Stimulated activated CD8-positive, alpha-beta memory T cell treated with anti-CD3 and anti-CD28 coated beads, Interleukin-7, amount 100 ng/mL, for 4 hours (primary cell): Measurements from ENCODE around the gene SH3RF1.

Source experiments
- DNase-seq, 2 donors: peaks; one replicate each; pipeline ENCODE4 v3.0.0-alpha.2; 2020; ENCODE audit warnings: low read depth in 2 of 2

The SH3RF1 gene

GRCh38 chr4:169275180-169275579, 4.4 kb upstream of the SH3RF1 start:
- DNase-seq: no peak

GRCh38 chr4:169274033-169274432, 3.3 kb upstream of the SH3RF1 start:
- no peak for DNase-seq

GRCh38 chr4:169272265-169272886, 1.6 kb upstream of the SH3RF1 start:
- no peak for DNase-seq

DNA sequence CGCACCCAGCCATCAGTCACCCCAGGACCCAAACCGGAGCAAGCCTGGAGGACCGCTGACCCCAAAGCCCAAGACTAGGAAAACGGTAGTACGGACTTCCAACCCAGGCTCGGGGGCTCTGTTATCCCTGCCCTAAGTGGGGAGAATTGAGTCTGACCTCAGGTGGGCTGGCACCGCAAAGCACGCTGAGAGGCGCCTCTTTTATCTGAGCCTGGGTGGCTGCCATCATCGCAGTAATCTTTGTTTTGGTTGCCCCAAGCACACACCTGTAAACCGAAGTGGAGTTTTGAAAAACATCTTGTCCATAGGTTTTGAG, 894 bp upstream of the SH3RF1 start:
- no peak for DNase-seq

GRCh38 chr4:169269916-169270809, 593 bp downstream of the SH3RF1 start:
- peak in 1 of 2 donors; percentile 1 for DNase-seq

DNA sequence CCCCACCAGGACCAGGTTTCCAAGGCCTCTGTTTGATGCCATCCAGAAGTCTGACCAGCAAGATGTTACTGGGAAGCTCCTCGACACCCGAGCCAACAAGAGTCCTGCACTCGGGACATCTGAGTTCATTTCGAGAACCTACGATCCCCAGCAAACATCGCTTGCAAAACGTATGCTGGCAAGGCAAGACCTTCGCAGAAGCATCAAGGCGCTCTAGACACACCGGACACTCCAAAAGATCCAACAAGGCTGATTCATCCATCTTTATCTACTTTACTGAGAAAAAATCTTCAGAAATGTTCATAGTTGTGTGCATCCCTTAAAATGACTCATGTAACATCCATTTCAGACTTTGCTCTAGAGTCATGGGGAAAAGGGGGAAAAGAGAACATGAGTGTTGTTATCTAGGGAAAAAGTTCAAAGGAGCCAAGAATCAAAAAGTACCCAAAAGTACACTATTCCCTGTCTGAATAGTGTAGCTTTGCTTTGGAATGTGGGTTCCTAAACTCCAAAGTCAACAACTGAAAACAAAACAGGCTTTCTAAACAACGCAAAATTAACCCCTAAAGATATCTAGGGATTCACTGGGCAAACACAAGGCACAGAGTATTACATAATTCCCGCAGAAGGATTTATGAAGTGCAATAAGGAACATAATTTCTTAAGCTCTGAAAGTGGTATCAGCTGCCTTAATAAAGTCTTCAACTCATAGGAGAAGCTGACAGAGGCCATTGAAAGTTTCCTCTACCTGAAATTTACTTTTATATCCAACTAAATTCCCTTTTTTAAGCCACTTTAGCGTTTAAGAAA, 1.6 kb downstream of the SH3RF1 start:
- no peak for DNase-seq

- no peak for DNase-seq
Observed at GRCh38 chr4:169267070-169267469, 3.7 kb downstream of the SH3RF1 start.

DNA sequence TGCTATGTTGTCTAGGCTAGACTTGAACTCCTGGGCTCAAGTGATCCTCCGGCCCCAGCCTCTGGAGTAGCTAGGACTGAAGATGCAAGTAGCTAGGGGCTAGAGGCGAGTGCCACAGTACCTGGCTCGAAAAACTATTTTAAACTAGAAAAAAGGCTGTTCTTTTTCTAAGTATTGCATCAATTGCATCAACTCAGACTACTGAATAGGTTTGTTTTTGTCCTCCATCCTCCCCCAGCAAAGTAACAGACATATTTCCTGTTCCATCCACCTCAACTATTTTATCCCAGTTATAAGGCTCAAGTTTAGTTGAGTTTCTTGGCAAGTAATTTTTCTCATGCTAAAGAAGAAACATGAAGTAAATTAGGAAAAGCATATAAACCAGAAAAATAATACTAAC, 4.1 kb downstream of the SH3RF1 start:
- no peak for DNase-seq

GRCh38 chr4:169266081-169266480, 4.7 kb downstream of the SH3RF1 start:
- DNase-seq: no peak

DNA sequence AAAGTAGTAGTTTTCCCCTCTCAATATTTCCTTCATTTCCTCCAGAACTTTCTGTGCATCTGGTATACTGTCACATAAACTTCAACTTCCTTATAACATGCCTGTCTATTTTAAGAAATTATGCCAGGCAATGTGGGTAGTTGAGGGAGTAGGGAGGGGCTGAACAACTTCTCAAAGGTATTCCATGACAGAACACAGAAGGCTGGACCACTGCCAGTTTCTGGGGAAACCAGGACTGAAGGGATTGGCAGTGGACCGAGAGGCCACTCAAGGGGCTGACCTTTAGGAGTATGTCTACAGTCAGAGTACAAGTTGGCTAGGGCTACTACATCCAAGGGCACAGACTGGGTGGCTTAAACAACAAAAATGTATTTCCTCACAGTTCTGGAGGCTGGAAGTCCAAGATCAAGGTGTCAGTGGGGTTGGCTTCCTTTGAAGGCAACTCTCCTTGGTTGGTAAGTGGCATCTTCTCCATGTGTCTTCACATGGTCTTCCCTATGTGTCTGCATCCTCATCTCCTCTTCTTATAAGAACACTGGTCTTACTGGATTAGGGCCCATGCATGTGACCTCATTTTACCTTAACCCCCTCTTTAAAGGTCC, 6.9 kb downstream of the SH3RF1 start:
- no peak for DNase-seq

DNA sequence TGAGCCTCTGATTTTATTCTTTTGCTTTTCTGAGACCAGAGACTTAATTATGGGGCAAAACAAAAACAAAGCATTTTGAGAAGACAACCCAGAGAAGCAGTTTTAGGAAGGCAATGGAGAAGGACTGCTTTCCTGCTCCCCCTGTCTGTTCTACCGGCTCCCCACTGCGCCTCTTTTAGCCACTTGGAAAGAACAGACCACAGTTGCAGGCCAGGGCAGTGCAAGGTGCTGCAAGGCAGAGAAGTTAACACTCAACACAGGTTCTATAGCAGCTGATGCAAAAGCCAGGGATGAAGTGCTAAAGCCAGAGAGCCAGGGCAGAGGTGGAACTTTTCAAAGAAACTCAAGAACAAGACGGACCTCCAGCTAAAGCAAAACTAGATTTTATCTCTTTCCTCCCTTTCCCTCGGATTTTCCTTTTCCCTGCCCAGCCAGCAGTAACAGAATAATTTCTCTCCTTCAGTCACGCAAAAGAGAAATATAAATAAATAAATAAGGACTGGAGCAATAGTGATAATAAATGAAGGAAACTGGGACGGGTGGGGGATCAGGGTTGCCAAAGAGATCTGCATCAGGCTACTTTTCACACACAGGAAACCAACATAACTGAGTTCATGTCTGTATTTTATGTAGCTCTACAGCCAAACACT, 10.4 kb downstream of the SH3RF1 start:
- no peak for DNase-seq

GRCh38 chr4:169259271-169259670, 11.5 kb downstream of the SH3RF1 start:
- DNase-seq: no peak

- DNase-seq: no peak
Observed at GRCh38 chr4:169258141-169258540, 12.6 kb downstream of the SH3RF1 start.

- DNase-seq: no peak
Observed at GRCh38 chr4:169256856-169257761, 13.6 kb downstream of the SH3RF1 start.

- no peak for DNase-seq
Observed at GRCh38 chr4:169256101-169256612, 14.6 kb downstream of the SH3RF1 start.

- DNase-seq: no peak
Observed at GRCh38 chr4:169254546-169254983, 16.2 kb downstream of the SH3RF1 start.

- no peak for DNase-seq
Observed at GRCh38 chr4:169253904-169254303, 16.9 kb downstream of the SH3RF1 start.

DNA sequence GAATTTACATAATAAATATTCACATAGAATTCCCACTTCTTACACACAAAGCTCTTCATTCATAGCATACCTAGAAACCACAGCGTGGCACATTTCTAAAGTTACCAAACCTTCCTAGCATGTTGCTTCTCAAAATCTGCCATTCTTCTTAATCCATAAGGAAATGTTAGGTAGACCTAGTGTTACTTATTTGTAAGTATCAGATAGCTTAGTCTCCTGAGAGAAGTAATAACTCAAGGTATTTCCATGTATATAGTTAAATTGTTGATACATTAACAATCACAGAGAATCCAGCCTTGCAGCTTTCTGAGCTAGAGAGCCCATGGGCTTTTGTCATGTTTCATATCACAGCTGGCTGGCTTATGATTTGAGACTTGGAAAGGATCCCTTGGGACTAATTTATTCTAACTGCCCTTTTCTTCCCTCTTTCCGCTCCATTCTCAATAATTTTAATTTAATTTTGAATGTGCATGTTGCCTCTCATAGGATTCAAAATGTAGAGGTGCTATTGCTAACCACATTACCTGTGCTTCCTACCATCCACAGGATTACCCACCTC, 17.6 kb downstream of the SH3RF1 start:
- DNase-seq: no peak

GRCh38 chr4:169252339-169253112, 18.2 kb downstream of the SH3RF1 start:
- DNase-seq: no peak
